ENCODE results near the gene BMPR1B.
"Not testable (repeated sequence)": the region's sequence is repeated elsewhere in the genome, so short reads cannot be mapped to it uniquely, and the experiment has no call there.

BMPR1B gene

DNA sequence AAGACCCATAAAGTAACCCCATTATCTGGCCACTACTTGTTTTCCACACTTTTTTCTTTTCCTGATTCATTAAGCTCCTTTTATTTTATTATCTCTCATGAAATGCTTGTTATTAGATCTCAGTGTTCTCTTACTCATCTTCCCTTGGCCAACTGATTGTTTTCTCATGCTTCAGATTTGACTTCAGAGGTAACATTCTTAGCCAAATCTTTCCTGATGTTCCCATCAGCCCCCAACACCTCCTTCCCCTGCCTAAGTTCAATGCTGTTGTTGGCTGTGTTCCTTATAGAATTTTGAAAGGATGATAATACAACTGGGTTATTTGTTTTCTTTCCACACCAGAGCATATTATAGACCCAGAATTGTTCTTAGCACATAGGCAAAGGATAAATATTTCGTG, 75.6 kb downstream of the BMPR1B start:
- no peak for TF ChIP-seq ZNF274 (IDR thresholded peaks at IDR 0.05; ENCODE audit: low read depth, low read length)
- no peak overlapping the region for H3K4me3 ChIP-seq (ENCODE audit: low read length)

GRCh38 chr4:94834501-94834900, 76.7 kb downstream of the BMPR1B start:
- no peak overlapping the region for H3K4me3 ChIP-seq (ENCODE audit: low read length)
- TF ChIP-seq ZNF274 (IDR thresholded peaks at IDR 0.05; ENCODE audit: low read depth, low read length): no peak

DNA sequence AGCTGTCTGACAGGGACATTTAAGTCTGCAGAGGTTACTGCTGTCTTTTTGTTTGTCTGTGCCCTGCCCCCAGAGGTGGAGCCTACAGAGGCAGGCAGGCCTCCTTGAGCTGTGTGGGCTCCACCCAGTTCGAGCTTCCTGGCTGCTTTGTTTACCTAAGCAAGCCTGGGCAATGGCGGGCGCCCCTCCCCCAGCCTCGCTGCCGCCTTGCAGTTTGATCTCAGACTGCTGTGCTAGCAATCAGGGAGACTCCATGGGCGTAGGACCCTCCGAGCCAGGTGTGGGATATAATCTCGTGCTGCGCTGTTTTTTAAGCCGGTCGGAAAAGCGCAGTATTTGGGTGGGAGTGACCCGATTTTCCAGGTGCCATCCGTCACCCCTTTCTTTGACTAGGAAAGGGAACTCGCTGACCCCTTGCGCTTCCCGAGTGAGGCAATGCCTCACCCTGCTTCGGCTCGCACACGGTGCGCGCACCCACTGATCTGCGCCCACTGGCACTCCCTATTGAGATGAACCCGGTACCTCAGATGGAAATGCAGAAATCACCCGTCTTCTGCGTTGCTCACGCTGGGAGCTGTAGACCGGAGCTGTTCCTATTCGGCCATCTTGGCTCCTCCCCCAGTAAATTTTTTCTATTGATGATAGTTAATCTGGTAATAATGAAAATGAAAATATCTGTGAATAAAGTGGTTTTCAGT, 83.6 kb downstream of the BMPR1B start:
- H3K4me3 ChIP-seq (ENCODE audit: low read length): not testable (repeated sequence)

DNA sequence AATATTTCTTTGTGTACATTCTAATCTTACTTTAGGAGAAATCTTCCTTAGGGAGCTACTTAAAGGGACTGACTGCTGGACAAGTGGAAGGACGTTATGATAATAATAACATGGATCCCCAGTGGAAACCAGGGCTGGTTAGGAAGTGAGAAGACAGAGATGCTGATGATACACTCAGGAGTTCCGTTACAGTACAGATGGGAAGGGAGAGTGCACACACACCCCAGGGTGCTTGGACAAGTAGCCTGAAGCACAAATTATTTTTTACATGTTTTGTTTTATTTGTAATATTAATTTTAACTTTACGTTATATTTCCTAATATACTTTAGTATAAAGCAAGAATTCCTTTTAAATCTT, 84.1 kb downstream of the BMPR1B start:
- H3K4me3 ChIP-seq (ENCODE audit: low read length): no peak overlapping the region
- TF ChIP-seq ZNF274 (IDR thresholded peaks at IDR 0.05; ENCODE audit: low read depth, low read length): no peak

- H3K4me3 ChIP-seq (ENCODE audit: low read length): no peak overlapping the region
- TF ChIP-seq ZNF274 (IDR thresholded peaks at IDR 0.05; ENCODE audit: low read depth, low read length): no peak
These were observed 85.5 kb downstream of the BMPR1B start for GRCh38 chr4:94843216-94843615.

- no peak overlapping the region for H3K4me3 ChIP-seq (ENCODE audit: low read length)
- TF ChIP-seq ZNF274 (IDR thresholded peaks at IDR 0.05; ENCODE audit: low read depth, low read length): no peak
These were observed 90.6 kb downstream of the BMPR1B start for GRCh38 chr4:94848326-94848725.

GRCh38 chr4:94849901-94850300, 92.1 kb downstream of the BMPR1B start:
- no peak for TF ChIP-seq ZNF274 (IDR thresholded peaks at IDR 0.05; ENCODE audit: low read depth, low read length)
- no peak overlapping the region for H3K4me3 ChIP-seq (ENCODE audit: low read length)

- TF ChIP-seq ZNF274 (IDR thresholded peaks at IDR 0.05; ENCODE audit: low read depth, low read length): no peak
- no peak overlapping the region for H3K4me3 ChIP-seq (ENCODE audit: low read length)
These were observed 94.9 kb downstream of the BMPR1B start for GRCh38 chr4:94852616-94853015.

- TF ChIP-seq ZNF274 (IDR thresholded peaks at IDR 0.05; ENCODE audit: low read depth, low read length): no peak
- no peak overlapping the region for H3K4me3 ChIP-seq (ENCODE audit: low read length)
These were observed 98.3 kb downstream of the BMPR1B start for GRCh38 chr4:94856030-94856429.

DNA sequence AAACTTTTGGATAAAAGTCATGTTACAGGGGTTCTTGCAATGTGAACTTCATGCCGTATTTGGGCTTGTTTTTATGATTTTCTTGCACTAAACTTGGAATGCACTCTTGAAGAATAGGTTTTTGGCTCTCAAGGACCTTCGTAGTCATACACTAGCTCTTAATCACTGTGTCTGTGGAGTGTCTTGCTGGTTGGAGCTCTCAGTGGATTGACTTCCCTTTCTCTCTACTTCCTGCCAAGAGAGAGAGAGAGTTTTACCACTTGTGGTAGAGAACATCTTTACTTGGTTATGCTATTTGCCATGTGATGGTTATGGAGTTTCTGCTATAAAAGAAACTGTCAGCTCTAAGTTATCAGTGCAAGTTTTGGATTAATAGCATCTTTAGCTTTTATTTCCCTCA, 112.4 kb downstream of the BMPR1B start:
- no peak overlapping the region for H3K4me3 ChIP-seq (ENCODE audit: low read length)
- TF ChIP-seq ZNF274 (IDR thresholded peaks at IDR 0.05; ENCODE audit: low read depth, low read length): no peak

- H3K4me3 ChIP-seq (ENCODE audit: low read length): no peak overlapping the region
- TF ChIP-seq ZNF274 (IDR thresholded peaks at IDR 0.05; ENCODE audit: low read depth, low read length): no peak
These were observed 114.0 kb downstream of the BMPR1B start for GRCh38 chr4:94871644-94872305.

GRCh38 chr4:94877973-94878372, 120.2 kb downstream of the BMPR1B start:
- no peak overlapping the region for H3K4me3 ChIP-seq (ENCODE audit: low read length)
- no peak for TF ChIP-seq ZNF274 (IDR thresholded peaks at IDR 0.05; ENCODE audit: low read depth, low read length)

DNA sequence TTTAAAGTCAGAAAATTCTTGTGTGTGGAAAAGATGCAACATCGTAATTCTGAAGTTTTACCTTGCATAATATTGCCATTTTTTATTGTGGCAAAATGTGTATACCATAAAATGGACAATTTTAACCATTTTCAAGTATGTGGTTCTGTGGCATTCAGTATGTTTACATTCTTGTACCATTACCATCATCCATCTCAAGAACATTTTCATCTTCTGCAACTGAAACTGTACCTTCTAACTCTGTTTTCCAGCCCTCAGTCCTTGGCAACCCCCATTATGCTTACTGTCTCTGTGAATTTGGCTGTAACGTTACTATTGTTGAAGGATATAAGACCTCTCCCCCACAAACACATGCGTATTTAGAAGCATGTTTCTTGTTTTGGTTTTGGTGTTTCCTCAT, 123.2 kb downstream of the BMPR1B start:
- no peak for TF ChIP-seq ZNF274 (IDR thresholded peaks at IDR 0.05; ENCODE audit: low read depth, low read length)
- H3K4me3 ChIP-seq (ENCODE audit: low read length): no peak overlapping the region

DNA sequence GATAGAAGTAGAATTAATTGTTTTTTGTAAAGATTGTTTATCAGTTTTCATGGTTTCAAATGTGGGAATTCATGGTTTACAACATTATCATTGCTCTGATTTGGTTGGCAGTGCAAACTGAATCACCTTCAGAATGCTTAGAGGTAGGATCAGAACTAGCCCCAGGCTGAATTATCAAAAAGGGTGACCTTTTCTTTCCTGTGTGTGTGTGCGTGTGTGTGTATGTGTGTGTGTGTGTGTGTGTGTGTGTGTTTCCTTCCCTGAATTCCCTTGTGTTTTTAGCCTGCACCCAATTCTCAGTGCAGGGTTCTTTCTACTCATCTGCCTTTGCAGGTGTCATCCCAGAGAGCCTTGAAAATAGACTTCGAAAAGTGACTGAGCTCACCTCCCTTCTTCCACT, 125.0 kb downstream of the BMPR1B start:
- no peak overlapping the region for H3K4me3 ChIP-seq (ENCODE audit: low read length)
- TF ChIP-seq ZNF274 (IDR thresholded peaks at IDR 0.05; ENCODE audit: low read depth, low read length): no peak

- no peak for TF ChIP-seq ZNF274 (IDR thresholded peaks at IDR 0.05; ENCODE audit: low read depth, low read length)
- H3K4me3 ChIP-seq (ENCODE audit: low read length): no peak overlapping the region
These were observed 129.3 kb downstream of the BMPR1B start for GRCh38 chr4:94887027-94887426.

- no peak overlapping the region for H3K4me3 ChIP-seq (ENCODE audit: low read length)
- TF ChIP-seq ZNF274 (IDR thresholded peaks at IDR 0.05; ENCODE audit: low read depth, low read length): no peak
These were observed 131.8 kb downstream of the BMPR1B start for GRCh38 chr4:94889523-94889922.

All from GM08714 (cell line).